ENCODE data around the gene HIBADH. TPM values are rescaled to one million over a fixed set of nuclear protein-coding genes. Genes with fewer than 3 reads are reported as not detected.

Gene HIBADH
- total and polyA plus RNA-seq, 9 of the 15 experiments (the other 6 are each of a cell fraction or from before 2014, with no cell fraction given) = 10.7 to 67.8 (median 36.9) TPM

- no peak overlapping the region for H3K4me3 ChIP-seq
- ATAC-seq = no peak
- 42% methylated on average over 1 of the region's 1 CpG for WGBS (ENCODE audit: insufficient coverage, low coverage, missing lambda C conversion rate)
- H3K9ac ChIP-seq (ENCODE audit: insufficient read depth in 1 of 2, low read depth in 2 of 2, low read length in 2 of 2) = no peak overlapping the region
- H4K20me1 ChIP-seq (replicated peaks; ENCODE audit: control insufficient read depth, insufficient read depth, low read length) = no peaks in the 10 kb centered on the region
- BruUV-seq (replicated peaks) = no TSS peak
- no peaks in the 10 kb centered on the region for H3K9me1 ChIP-seq (ENCODE audit: control insufficient read depth, insufficient read depth, low read length)
- peaks cover 4% of the 10 kb centered on the region; the same call in 1 of the 3 replicates for H3K36me3 ChIP-seq (ENCODE audit: control insufficient read depth, insufficient read depth, low read length)
- intact Hi-C loops (cut with micrococcal nuclease) = loop anchor here (10.0 kb wide), 1 partner anchor 56 kb away; no protein-coding TSS in a partner anchor
- H2AFZ ChIP-seq (ENCODE audit: low read depth, low read length) = no peak overlapping the region
- POLR2A ChIA-PET = no interaction called here
- 0 out of 2 replicates have a peak, but pooled peaks have one; percentile 25 for TF ChIP-seq ZNF316 (IDR thresholded peaks at IDR 0.05)
- TF ChIP-seq ELF2 (CRISPR knock-in tag; IDR thresholded peaks at IDR 0.05) = no peak
- TF ChIP-seq C11orf30 (IDR thresholded peaks at IDR 0.05; ENCODE audit: low read depth) = peak; percentile 28; the same call in 1 of the 2 replicates
- CTCF ChIA-PET (ENCODE audit: low intra/inter-chr PET ratio) = interaction anchor here (0.6 kb wide), 1 partner anchor 411 kb away, joined by 3 read pairs; no protein-coding TSS in a partner anchor
- no peak for DNase-seq (ENCODE audit: extremely low read depth in 1 of 4, low spot score in 3 of 4)
- no peaks in the 10 kb centered on the region for H3K79me2 ChIP-seq (ENCODE audit: control insufficient read depth, insufficient read depth, low read length)
- FAIRE-seq = no peak
- H3K4me2 ChIP-seq (ENCODE audit: insufficient read depth, low read length) = no peak overlapping the region
- H3K27me3 ChIP-seq (ENCODE audit: control insufficient read depth in 2 of 2, insufficient read depth in 2 of 2, low read length in 2 of 2) = no peaks in the 10 kb centered on the region
- in situ Hi-C loops (cut with MboI) = no loop called here
- H3K9me3 ChIP-seq (replicated peaks; ENCODE audit: control insufficient read depth, insufficient read depth, low read depth, low read length) = no peaks in the 10 kb centered on the region
- peaks cover 0 to 3% of the 10 kb centered on the region in 2 experiments; a peak in 1 of 5 replicates for H3K4me1 ChIP-seq (replicated peaks in 1 of 2; ENCODE audit: control insufficient read depth in 2 of 2, insufficient read depth in 2 of 2, low read length in 2 of 2)
- no peak overlapping the region for H3K27ac ChIP-seq (ENCODE audit: extremely low read depth, low read depth, low read length)
These were observed 72.3 kb downstream of the HIBADH start for GRCh38 chr7:27590416-27590815.

GRCh38 chr7:27587429-27587828, 75.3 kb downstream of the HIBADH start:
- intact Hi-C loops (cut with micrococcal nuclease) (no loop called here), in situ Hi-C loops (cut with MboI) (no loop called here)
- ATAC-seq (no peak), DNase-seq (ENCODE audit: extremely low read depth in 1 of 4, low spot score in 3 of 4) (no peak), FAIRE-seq (no peak)
- H3K27me3 ChIP-seq (ENCODE audit: control insufficient read depth in 2 of 2, insufficient read depth in 2 of 2, low read length in 2 of 2) = no peaks in the 10 kb centered on the region
- peaks cover 0 to 3% of the 10 kb centered on the region in 2 experiments; a peak in 1 of 5 replicates for H3K4me1 ChIP-seq (replicated peaks in 1 of 2; ENCODE audit: control insufficient read depth in 2 of 2, insufficient read depth in 2 of 2, low read length in 2 of 2)
- no peak overlapping the region for H3K9ac ChIP-seq (ENCODE audit: insufficient read depth in 1 of 2, low read depth in 2 of 2, low read length in 2 of 2)
- no peak overlapping the region for H3K4me3 ChIP-seq
- no peaks in the 10 kb centered on the region for H3K79me2 ChIP-seq (ENCODE audit: control insufficient read depth, insufficient read depth, low read length)
- H2AFZ ChIP-seq (ENCODE audit: low read depth, low read length) = no peak overlapping the region
- no peaks in the 10 kb centered on the region for H3K9me1 ChIP-seq (ENCODE audit: control insufficient read depth, insufficient read depth, low read length)
- ChIA-PET POLR2A (no interaction called here), CTCF (ENCODE audit: low intra/inter-chr PET ratio) (no interaction called here)
- 86% methylated on average over 3 of the region's 3 CpGs for WGBS (ENCODE audit: insufficient coverage, low coverage, missing lambda C conversion rate)
- BruUV-seq (replicated peaks) = no TSS peak
- no peak overlapping the region for H3K4me2 ChIP-seq (ENCODE audit: insufficient read depth, low read length)
- no peak overlapping the region for H3K27ac ChIP-seq (ENCODE audit: extremely low read depth, low read depth, low read length)
- peaks cover 4% of the 10 kb centered on the region; the same call in 1 of the 3 replicates for H3K36me3 ChIP-seq (ENCODE audit: control insufficient read depth, insufficient read depth, low read length)
- no peaks in the 10 kb centered on the region for H4K20me1 ChIP-seq (replicated peaks; ENCODE audit: control insufficient read depth, insufficient read depth, low read length)
- H3K9me3 ChIP-seq (replicated peaks; ENCODE audit: control insufficient read depth, insufficient read depth, low read depth, low read length) = no peaks in the 10 kb centered on the region
- TF ChIP-seq TAF7 (tag; IDR thresholded peaks at IDR 0.05) (no peak), ZFP1 (CRISPR knock-in tag; IDR thresholded peaks at IDR 0.05) (no peak), MCM5 (IDR thresholded peaks at IDR 0.05; ENCODE audit: low read depth) (no peak), JUNB (CRISPR knock-in tag; conservative IDR thresholded peaks at IDR 0.05) (no peak), NR3C1 (CRISPR knock-in tag; IDR thresholded peaks at IDR 0.05) (no peak), MAFF (IDR thresholded peaks at IDR 0.05; ENCODE audit: low read length) (no peak), PHF21A (IDR thresholded peaks at IDR 0.05; ENCODE audit: borderline replicate concordance, low read depth) (no peak), ZNF133 (CRISPR knock-in tag; IDR thresholded peaks at IDR 0.05) (no peak), TCF3 (CRISPR knock-in tag; IDR thresholded peaks at IDR 0.05) (no peak), HSF4 (CRISPR knock-in tag; IDR thresholded peaks at IDR 0.05; ENCODE audit: borderline replicate concordance) (no peak)
